K562 (cell line): ENCODE results near the gene USP35. TPM values are rescaled to one million over a fixed set of nuclear protein-coding genes. Genes with fewer than 3 reads are reported as not detected.
"Not testable (repeated sequence)": the region's sequence is repeated elsewhere in the genome, so short reads cannot be mapped to it uniquely, and the experiment has no call there.

ENCODE experiments used
- ATAC-seq: fragments of 200-7000 bp; cut with Tn5 transposase; 3 replicates; pipeline ENCODE4 v1.9.1; 2020; ENCODE audit warnings: moderate library complexity
- BruUV-seq: library from RNA; stranded (reverse); fragments of 400-500 nt; replicated peaks from 2 replicates; lab custom pipeline; 2021; lab: Mats Ljungman, UMichigan
- CTCF ChIA-PET: fragments of 300-600 bp; formaldehyde crosslinking; extraction: SDS; loops from one replicate; lab custom pipeline; 2021; ENCODE audit warnings: low intra/inter-chr PET ratio; lab: Yijun Ruan, JAX
- POLR2A ChIA-PET: fragments of 300-600, 350-650 bp; sonication (Branson Sonifier 250); formaldehyde crosslinking; extraction: SDS; loops from one replicate; lab custom pipeline; 2021; ENCODE audit warnings: antibody characterized with exemption, inconsistent platforms; lab: Yijun Ruan, JAX
- DNase-seq, 4 experiments: peaks; one replicate each; pipeline versions ENCODE4 v3.0.0 to v3.0.0-alpha.2; 2011 to 2018; ENCODE audit warnings: low spot score in 3 of 4, mixed read lengths in 3 of 4; ENCODE audit errors: extremely low read depth in 1 of 4
- FAIRE-seq: peaks from 2 replicates; lab custom pipeline; 2011; peaks lifted over from hg19 to GRCh38; lab: Jason Lieb, UNC
- H2AFZ ChIP-seq: 2 replicates; pipeline ENCODE4 v1.6.0; 2011; ENCODE audit warnings: low read depth, low read length, control low read depth, inconsistent platforms
- H3K27ac ChIP-seq: fragments of 200-600 bp; 3 replicates; pipeline ENCODE4 v1.8.0; 2011; ENCODE audit warnings: low read depth, mild to moderate bottlenecking, control low read depth, inconsistent platforms, low read length, moderate library complexity, mixed read lengths; ENCODE audit errors: extremely low read depth
- H3K27me3 ChIP-seq, 2 experiments: fragments of 300-600 bp in 1 of 2; 2 replicates in 1 of 2; 3 replicates in 1 of 2; pipeline versions ENCODE4 v1.6.0 to v1.8.0; 2011; ENCODE audit warnings: inconsistent platforms in 2 of 2, low read length in 2 of 2, mild to moderate bottlenecking in 1 of 2, mixed read lengths in 1 of 2, moderate library complexity in 1 of 2; ENCODE audit not compliant: control insufficient read depth in 2 of 2, insufficient read depth in 2 of 2
- H3K36me3 ChIP-seq: fragments of 300-600 bp; 3 replicates; pipeline ENCODE4 v1.8.0; 2011; ENCODE audit warnings: mild to moderate bottlenecking, low read length, inconsistent platforms; ENCODE audit not compliant: control insufficient read depth, insufficient read depth
- H3K4me1 ChIP-seq, 2 experiments: fragments of 200-600 bp in 1 of 2; replicated peaks in 1 of 2; 2 replicates in 1 of 2; 3 replicates in 1 of 2; pipeline versions ENCODE4 v1.5.1 to v1.8.0; 2011; ENCODE audit warnings: inconsistent platforms in 2 of 2, low read length in 2 of 2, mild to moderate bottlenecking in 1 of 2, mixed read lengths in 1 of 2, moderate library complexity in 1 of 2; ENCODE audit not compliant: control insufficient read depth in 2 of 2, insufficient read depth in 2 of 2
- H3K4me2 ChIP-seq: 2 replicates; pipeline ENCODE4 v1.6.1; 2011; ENCODE audit warnings: low read length, control low read depth, inconsistent platforms, mixed read lengths; ENCODE audit not compliant: insufficient read depth
- H3K4me3 ChIP-seq: fragments of 200-600 bp; sonication (generic), shearing (Covaris generic); 2 replicates; pipeline ENCODE4 v1.5.1; 2016; ENCODE audit warnings: control low read depth, inconsistent platforms
- H3K79me2 ChIP-seq: fragments of 200-600 bp; 3 replicates; pipeline ENCODE4 v1.8.0; 2011; ENCODE audit warnings: low read length, inconsistent platforms; ENCODE audit not compliant: control insufficient read depth, insufficient read depth
- H3K9ac ChIP-seq, 2 experiments: 2 replicates each; pipeline versions ENCODE4 v1.6.0 to v1.6.1; 2011; ENCODE audit warnings: low read depth in 2 of 2, low read length in 2 of 2, control low read depth in 1 of 2, inconsistent platforms in 1 of 2, mild to moderate bottlenecking in 1 of 2, mixed read lengths in 1 of 2; ENCODE audit not compliant: insufficient read depth in 1 of 2
- H3K9me1 ChIP-seq: one replicate; pipeline ENCODE4 v1.6.0; 2011; ENCODE audit warnings: inconsistent platforms, mild to moderate bottlenecking, low read length, moderate library complexity; ENCODE audit not compliant: control insufficient read depth, insufficient read depth
- H3K9me3 ChIP-seq: replicated peaks from 2 replicates; pipeline ENCODE4 v1.5.1; 2011; ENCODE audit warnings: low read depth, low read length, inconsistent platforms; ENCODE audit not compliant: control insufficient read depth, insufficient read depth
- H4K20me1 ChIP-seq: replicated peaks from 2 replicates; pipeline ENCODE4 v1.6.1; 2011; ENCODE audit warnings: low read length, inconsistent platforms, mixed read lengths; ENCODE audit not compliant: control insufficient read depth, insufficient read depth
- EGR1 ChIP-seq: fragments of 450-650 bp; conservative IDR thresholded peaks from 2 replicates; pipeline ENCODE4 v1.6.1; 2017; ENCODE audit warnings: mild to moderate bottlenecking
- ESRRA ChIP-seq: fragments of 450-650 bp; IDR thresholded peaks from 2 replicates; pipeline ENCODE4 v1.6.1; 2014; ENCODE audit warnings: low read depth, mild to moderate bottlenecking, moderate library complexity, borderline replicate concordance
- GATAD2A ChIP-seq: fragments of 450-650 bp; IDR thresholded peaks from 2 replicates; pipeline ENCODE4 v1.6.1; 2017
- NFIC ChIP-seq: fragments of 450-650 bp; IDR thresholded peaks from 2 replicates; pipeline ENCODE4 v1.6.1; 2017; ENCODE audit warnings: mild to moderate bottlenecking, inconsistent platforms
- RFX5 ChIP-seq: IDR thresholded peaks from 2 replicates; pipeline ENCODE4 v1.6.1; 2011; ENCODE audit warnings: low read depth, mild to moderate bottlenecking, improper control_type of control experiment, low read length
- WGBS: fragments of 100-300 bp; shearing (Covaris generic); methylation state at CpG from one replicate; pipeline ENCODE4 v1.1.6; 2016; ENCODE audit warnings: low coverage, mixed read lengths; ENCODE audit not compliant: insufficient coverage; ENCODE audit errors: missing lambda C conversion rate; 5-methylcytosine and 5-hydroxymethylcytosine counted together
- in situ Hi-C: fragments of 300-500 bp; cut with MboI; formaldehyde crosslinking; loops from 4 replicates; pipeline ENCODE4 v1.15.0; 2018; ENCODE audit warnings: inconsistent platforms, mixed read lengths
- intact Hi-C: fragments of 100-400 bp; cut with micrococcal nuclease; formaldehyde crosslinking; loops from 2 replicates; pipeline ENCODE4 v1.14.2; 2022
- polyA plus RNA-seq, 8 experiments: library from polyadenylated mRNA; depleted of rRNA in 4 of 8; stranded (reverse) in 5 of 8; unstranded in 3 of 8; fragments of >200 nt; fragmentation: Nextera tagmentation in 2 of 8; fragmentation: Illumina TruSeq in 1 of 8; extraction: Ambion mirVana in 2 of 8; extraction: Trizol in 1 of 8; gene quantifications; 2 replicates each; pipeline versions ENCODE4 v1.2.1 to v1.2.3, GENCODE V29; 2011 to 2014; ENCODE audit warnings: inconsistent platforms in 1 of 8, missing spikeins in 1 of 8
- total RNA-seq, 7 experiments: library from RNA; depleted of rRNA in 6 of 7; stranded (reverse); fragments of >200 nt in 6 of 7; fragmentation: Illumina TruSeq in 2 of 7; extraction: Trizol in 2 of 7; gene quantifications; 2 replicates each; pipeline versions ENCODE4 v1.2.1 to v1.2.3, GENCODE V29; 2011 to 2021; ENCODE audit warnings: low replicate concordance in 1 of 7
- TF ChIP-seq, protein P1 (sequence below): fragments of 250-450 bp; sonication (Bioruptor Pico); IDR thresholded peaks from 2 replicates; pipeline ENCODE4 v1.5.0; 2022; ENCODE audit warnings: mild to moderate bottlenecking

The USP35 gene
- total and polyA plus RNA-seq, 9 of the 15 experiments (the other 6 are each of a cell fraction or from before 2014, with no cell fraction given) = 0.01 to 4.8 (median 3.6) TPM

DNA sequence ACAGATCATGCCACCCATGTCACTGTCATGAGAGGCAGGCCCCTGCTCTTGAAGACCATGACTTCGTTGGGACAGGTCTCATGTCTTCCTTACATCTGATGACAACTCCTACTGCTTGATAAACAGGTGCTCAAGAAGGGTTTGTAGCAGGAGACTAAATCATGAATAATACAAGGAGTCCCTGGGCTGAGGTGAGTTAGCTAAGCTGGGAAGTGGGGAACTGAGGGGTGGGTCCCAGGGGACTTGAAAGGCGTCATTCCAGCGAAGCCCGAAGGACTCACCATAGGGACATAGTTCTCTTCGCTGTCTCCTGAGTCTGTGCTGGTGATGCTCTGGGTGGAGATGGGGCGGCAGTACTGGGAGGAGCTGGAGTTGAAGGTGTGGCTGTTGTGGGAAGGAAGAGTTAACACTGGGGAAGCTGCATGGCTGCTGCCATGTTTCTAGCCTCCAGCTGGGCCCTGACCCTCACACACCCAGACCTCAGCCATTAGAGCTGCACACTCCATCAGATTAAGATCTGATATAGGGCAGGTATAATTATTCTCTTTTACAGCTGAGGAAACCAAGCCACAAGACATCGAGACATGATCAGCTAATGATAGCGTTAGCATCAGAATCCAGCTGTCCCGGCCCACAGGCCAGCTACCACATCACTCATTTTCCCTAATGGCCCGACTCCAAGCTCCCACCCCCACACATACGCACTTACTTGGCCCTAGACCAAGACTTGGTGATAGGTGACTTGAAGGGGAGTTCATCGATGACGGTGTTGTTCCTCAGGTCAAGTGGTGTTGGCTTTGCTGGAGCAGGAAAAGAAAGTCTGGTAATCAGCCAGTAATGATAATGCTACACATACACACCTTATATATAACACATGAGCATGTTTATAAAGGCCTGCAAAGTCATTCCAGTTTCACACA is 32.9 kb downstream of the USP35 start:
- intact Hi-C loops = no loop called here
- CTCF ChIA-PET = no interaction called here

DNA sequence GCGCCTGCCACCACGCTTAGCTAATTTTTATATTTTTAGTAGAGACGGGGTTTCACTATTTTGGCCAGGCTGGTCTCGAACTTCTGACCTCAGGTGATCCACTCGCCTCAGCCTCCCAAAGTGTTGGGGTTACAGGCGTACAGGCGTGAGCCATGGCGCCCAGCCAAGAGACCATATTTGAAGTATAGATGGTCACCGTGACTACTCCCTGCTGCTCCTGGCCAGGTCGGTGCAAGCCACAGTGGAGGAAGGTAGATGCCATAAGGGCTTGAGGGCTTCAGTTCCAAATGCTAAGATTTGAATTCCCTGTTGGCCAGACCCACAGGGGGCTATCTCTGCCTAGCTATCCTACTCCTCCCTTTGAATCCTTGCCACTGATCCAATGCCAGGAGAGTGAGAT is 34.0 kb downstream of the USP35 start:
- CTCF ChIA-PET, H3K9me1 ChIP-seq, H3K27ac ChIP-seq, H3K9ac ChIP-seq, POLR2A ChIA-PET, H3K4me1 ChIP-seq, H3K4me3 ChIP-seq, H3K4me2 ChIP-seq, H3K27me3 ChIP-seq, BruUV-seq, H2AFZ ChIP-seq, H3K9me3 ChIP-seq, ATAC-seq, H3K79me2 ChIP-seq, DNase-seq, FAIRE-seq, H4K20me1 ChIP-seq, intact Hi-C loops: not testable (repeated sequence)
- H3K36me3 ChIP-seq = peaks cover 87% of the 10 kb centered on the region; the same call in 2 of the 3 replicates
- 79% methylated on average over 10 of the region's 10 CpGs for WGBS
- in situ Hi-C loops = loop anchor here (5.0 kb wide), 1 partner anchor 340 kb away; no protein-coding TSS in a partner anchor

More for the DNA sequence above, 32.9 kb downstream of the USP35 start:
- peak; percentile 20; the same call in 1 of the 2 replicates for TF ChIP-seq EGR1
- TF ChIP-seq ESRRA = no peak
- no peak for TF ChIP-seq RFX5
- TF ChIP-seq NFIC = peak; percentile 57
- TF ChIP-seq GATAD2A = no peak
- TF ChIP-seq, protein P1, sequence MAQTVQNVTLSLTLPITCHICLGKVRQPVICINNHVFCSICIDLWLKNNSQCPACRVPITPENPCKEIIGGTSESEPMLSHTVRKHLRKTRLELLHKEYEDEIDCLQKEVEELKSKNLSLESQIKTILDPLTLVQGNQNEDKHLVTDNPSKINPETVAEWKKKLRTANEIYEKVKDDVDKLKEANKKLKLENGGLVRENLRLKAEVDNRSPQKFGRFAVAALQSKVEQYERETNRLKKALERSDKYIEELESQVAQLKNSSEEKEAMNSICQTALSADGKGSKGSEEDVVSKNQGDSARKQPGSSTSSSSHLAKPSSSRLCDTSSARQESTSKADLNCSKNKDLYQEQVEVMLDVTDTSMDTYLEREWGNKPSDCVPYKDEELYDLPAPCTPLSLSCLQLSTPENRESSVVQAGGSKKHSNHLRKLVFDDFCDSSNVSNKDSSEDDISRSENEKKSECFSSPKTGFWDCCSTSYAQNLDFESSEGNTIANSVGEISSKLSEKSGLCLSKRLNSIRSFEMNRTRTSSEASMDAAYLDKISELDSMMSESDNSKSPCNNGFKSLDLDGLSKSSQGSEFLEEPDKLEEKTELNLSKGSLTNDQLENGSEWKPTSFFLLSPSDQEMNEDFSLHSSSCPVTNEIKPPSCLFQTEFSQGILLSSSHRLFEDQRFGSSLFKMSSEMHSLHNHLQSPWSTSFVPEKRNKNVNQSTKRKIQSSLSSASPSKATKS (CRISPR knock-in tag) = no peak
- Histone ChIP-seq H3K4me2 (no peak overlapping the region), H3K79me2 (no peaks in the 10 kb centered on the region), H3K4me1 (peaks cover 3 to 8% of the 10 kb centered on the region in 2 experiments; a peak in 3 of 5 replicates), H3K9me1 (peaks cover 3% of the 10 kb centered on the region), H2AFZ (no peak overlapping the region), H3K27me3 (no peaks in the 10 kb centered on the region), H3K36me3 (peaks cover 92% of the 10 kb centered on the region; the same call in 2 of the 3 replicates), H3K4me3 (no peak overlapping the region), H3K9ac (no peak overlapping the region), H4K20me1 (no peaks in the 10 kb centered on the region), H3K9me3 (no peaks in the 10 kb centered on the region), H3K27ac (no peak overlapping the region)
- DNase-seq = no peak
- in situ Hi-C loops = loop anchor here (5.0 kb wide), 1 partner anchor 341 kb away; no protein-coding TSS in a partner anchor
- no peak for ATAC-seq
- BruUV-seq = no TSS peak
- POLR2A ChIA-PET = interaction anchor here (0.7 kb wide), 1 partner anchor 34 kb away, joined by 3 read pairs; no protein-coding TSS in a partner anchor
- WGBS = 75% methylated on average over 13 of the region's 13 CpGs
- FAIRE-seq = peak; percentile 29
